Heart right ventricle (tissue), 16 donors: ENCODE results near the gene ITGA7. TPM values are rescaled to one million over a fixed set of nuclear protein-coding genes. Genes with fewer than 3 reads are reported as not detected.

ENCODE experiments used
- ATAC-seq, 8 donors: fragments of 200-7000 bp; cut with Tn5 transposase; one replicate each; pipeline ENCODE4 v1.9.1; 2020; ENCODE audit warnings: mild to moderate bottlenecking in 8 of 8, moderate library complexity in 8 of 8, moderate number of reproducible peaks in 1 of 8
- DNase-seq, 2 donors: peaks; one replicate each; pipeline ENCODE4 v3.0.0-alpha.2; 2020
- H3K27ac ChIP-seq, 10 donors: fragments of 200-600 bp; sonication (generic) in 2 of 10; one replicate each; pipeline versions ENCODE4 v1.5.0 to v1.8.0; 2020 to 2022; ENCODE audit warnings: mild to moderate bottlenecking in 3 of 10
- H3K27me3 ChIP-seq, 7 donors: fragments of 200-600 bp; one replicate each; pipeline ENCODE4 v1.8.0; 2021 to 2022; ENCODE audit warnings: mild to moderate bottlenecking in 2 of 7
- H3K36me3 ChIP-seq, 9 donors: fragments of 200-600 bp; sonication (generic) in 1 of 9; one replicate each; pipeline versions ENCODE4 v1.5.0 to v1.8.0; 2020 to 2022; ENCODE audit warnings: mild to moderate bottlenecking in 2 of 9
- H3K4me1 ChIP-seq, 9 donors: fragments of 200-600 bp; sonication (generic) in 1 of 9; one replicate each; pipeline versions ENCODE4 v1.5.0 to v1.8.0; 2020 to 2022; ENCODE audit warnings: mild to moderate bottlenecking in 4 of 9
- H3K4me3 ChIP-seq, 10 donors: fragments of 200-600 bp; sonication (generic) in 2 of 10; one replicate each; pipeline versions ENCODE4 v1.5.0 to v1.8.0; 2020 to 2022; ENCODE audit warnings: mild to moderate bottlenecking in 7 of 10, moderate library complexity in 2 of 10
- H3K9me3 ChIP-seq, 11 donors: fragments of 200-600 bp in 10 of 11; sonication (generic) in 2 of 11; one replicate each; pipeline versions ENCODE4 v1.5.0 to v1.8.0; 2013 to 2022; ENCODE audit warnings: mild to moderate bottlenecking in 2 of 11, control low read depth in 1 of 11, moderate library complexity in 1 of 11
- CTCF ChIP-seq, 9 donors: fragments of 200-600 bp; sonication (generic) in 2 of 9; IDR thresholded peaks; one replicate each; pipeline versions ENCODE4 v1.5.0 to v1.8.0; 2021 to 2022; ENCODE audit warnings: antibody characterized with exemption in 9 of 9, mild to moderate bottlenecking in 5 of 9, moderate library complexity in 1 of 9
- WGBS, 2 donors: extraction: QIAGEN DNeasy Blood & Tissue Kit; methylation state at CpG; one replicate each; pipeline ENCODE4 v1.1.7; 2013; ENCODE audit warnings: inconsistent platforms in 1 of 2; 5-methylcytosine and 5-hydroxymethylcytosine counted together
- intact Hi-C, 10 donors: fragments of 100-400 bp; cut with DNase I; formaldehyde crosslinking; loops; one replicate each; pipeline versions ENCODE4 v1.11.1 to v1.14.2; 2022
- polyA plus RNA-seq, 2 donors: library from polyadenylated mRNA; stranded (reverse); fragments of 200-250 nt; gene quantifications; one replicate each; pipeline ENCODE4 v1.2.3, GENCODE V29; 2013
- total RNA-seq, 10 donors: library from RNA; stranded (reverse); fragmentation: NEBNext Ultra II Directional in 3 of 10; extraction: Animal tissue kit (Norgen Biotek cat#: 25700) in 3 of 10; gene quantifications; one replicate each; pipeline versions ENCODE4 v1.2.1 to v1.2.4, GENCODE V29; 2021 to 2023
- donor health status: Arrhythmogenic right ventricular cardiomyopathy.
- donor health status: ischemic (EF 13 %, LVEDD 7.1; RV severe dilation, severe dysfunction).
- donor health status: healthy with polysubstance abuse.
- donor health status: DM: no; HTN: yes; CAD: no.
- donor health status: DM: no; HTN: no; CAD: no.
- donor health status: ischemic (EF 25% LVEDD 6.9; RV normal size, moderate dysfunction).
- donor health status: ischemic (EF 25% LVEDD 5.7; RV mildly dilated, moderate dysfunction).
- donor health status: healthy.
- donor health status: DM: yes; HTN: yes; CAD: no.
- donor health status: Ischemic cardiomyopathy.
- donor health status: ischemic (EF 35%, LVEDD 5.7; RV mildly dilated, moderate dysfunction).
- donor health status: nonischemic (EF 11% LVEDD 7.7; RV severe dilation, severe dysfunction).
- donor health status: DM: yes; HTN: yes; CAD: no.
- donor health status: PGD.
- donor health status: ischemic (EF 29% LVEDD 5.4; RV normal size, mild dysfunction).
- donor health status: nonischemic (EF 23%, LVEDD 6.1; RV moderate dilation, normal function).

Gene ITGA7
- total and polyA plus RNA-seq, 12 donors, result 247 to 750 (median 502) TPM

DNA sequence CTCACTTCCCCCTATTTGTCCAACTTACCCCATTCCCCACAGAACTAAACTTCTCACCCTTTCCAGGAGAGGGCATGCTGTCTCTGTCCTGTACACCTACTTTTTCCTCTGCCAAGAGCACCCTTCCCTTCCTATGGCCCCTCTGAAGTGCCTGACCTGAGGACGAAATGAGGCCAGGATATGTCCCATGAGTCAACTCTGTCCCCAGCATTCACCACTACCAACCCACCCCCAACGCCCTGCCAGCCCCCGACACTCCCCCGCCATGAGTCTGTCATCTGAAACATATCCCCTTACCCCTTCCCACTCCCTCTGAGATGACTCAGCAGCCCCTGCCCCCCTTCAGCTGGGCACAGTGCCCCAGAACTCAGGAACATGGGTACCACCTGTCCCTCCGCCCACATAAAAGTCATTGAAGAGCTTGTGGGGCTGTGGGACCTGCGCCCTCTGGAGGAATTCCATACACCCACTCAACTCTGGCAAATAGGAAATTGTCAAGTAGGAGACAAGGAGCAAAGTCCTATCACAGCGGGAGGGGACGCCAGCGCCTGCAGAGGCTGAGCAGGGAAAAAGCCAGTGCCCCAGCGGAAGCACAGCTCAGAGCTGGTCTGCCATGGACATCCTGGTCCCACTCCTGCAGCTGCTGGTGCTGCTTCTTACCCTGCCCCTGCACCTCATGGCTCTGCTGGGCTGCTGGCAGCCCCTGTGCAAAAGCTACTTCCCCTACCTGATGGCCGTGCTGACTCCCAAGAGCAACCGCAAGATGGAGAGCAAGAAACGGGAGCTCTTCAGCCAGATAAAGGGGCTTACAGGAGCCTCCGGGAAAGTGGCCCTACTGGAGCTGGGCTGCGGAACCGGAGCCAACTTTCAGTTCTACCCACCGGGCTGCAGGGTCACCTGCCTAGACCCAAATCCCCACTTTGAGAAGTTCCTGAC, 26.3 kb downstream of the ITGA7 start:
- Histone ChIP-seq H3K4me1 (peaks cover 0 to 27% (median 14%) of the 10 kb centered on the region in 9 donors), H3K4me3 (peak overlapping the region; percentile 14 to 52 (median 39)), H3K36me3 (peaks cover 0 to 20% (median 0%) of the 10 kb centered on the region in 9 donors), H3K27ac (peak overlapping the region; percentile 0 to 79 (median 55)), H3K27me3 (no peaks in the 10 kb centered on the region), H3K9me3 (no peaks in the 10 kb centered on the region)
- peak; percentile 65 to 67 for DNase-seq
- peak; percentile 74 to 88 (median 80) for ATAC-seq
- WGBS, 2 donors, result 9 to 12% methylated on average over 17 of the region's 17 CpGs
- intact Hi-C loops, result loop anchor here in 8 of 10 donors (2.0 to 5.0 kb wide), 5 partner anchors 21 to 56 kb away; partner anchors contain the start of genes RDH5 (in 7 of the 8) and CD63 (in 1 of the 8)
- peak in 8 of 9 donors; percentile 2 to 46 (median 32) for TF ChIP-seq CTCF (IDR thresholded peaks at IDR 0.05)

DNA sequence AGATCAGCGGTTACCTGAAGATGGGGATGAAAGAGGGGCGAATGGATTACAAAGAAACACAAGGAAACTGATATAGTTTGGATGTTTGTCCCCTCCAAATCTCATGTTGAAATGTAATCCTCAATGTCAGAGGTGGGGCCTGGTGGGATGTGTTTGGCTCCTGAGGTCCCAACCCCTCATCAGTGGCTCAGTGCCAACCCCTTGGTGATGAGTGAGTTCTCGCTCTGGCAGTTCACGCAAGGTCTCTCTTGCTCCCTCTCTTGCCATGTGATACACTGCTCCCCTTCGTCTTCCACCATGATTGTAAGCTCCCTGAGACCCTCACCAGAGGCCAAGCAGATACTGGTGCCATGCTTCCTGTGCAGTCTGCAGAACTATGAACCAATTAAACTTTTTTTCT, 28.0 kb downstream of the ITGA7 start:
- Histone ChIP-seq H3K9me3 (no peaks in the 10 kb centered on the region), H3K36me3 (peaks cover 0 to 3% (median 0%) of the 10 kb centered on the region in 9 donors), H3K4me1 (peaks cover 0 to 43% (median 14%) of the 10 kb centered on the region in 9 donors), H3K27me3 (no peaks in the 10 kb centered on the region), H3K27ac (no peak overlapping the region), H3K4me3 (no peak overlapping the region)
- 84 to 89% methylated on average over 5 of the region's 5 CpGs for WGBS, 2 donors
- DNase-seq (no peak), ATAC-seq (no peak)
- no peak for TF ChIP-seq CTCF (IDR thresholded peaks at IDR 0.05)
- intact Hi-C loops, result loop anchor here in 7 of 10 donors (2.0 to 5.0 kb wide), 5 partner anchors 23 to 58 kb away; partner anchors contain the start of genes RDH5 (in 6 of the 7) and CD63 (in 1 of the 7)

DNA sequence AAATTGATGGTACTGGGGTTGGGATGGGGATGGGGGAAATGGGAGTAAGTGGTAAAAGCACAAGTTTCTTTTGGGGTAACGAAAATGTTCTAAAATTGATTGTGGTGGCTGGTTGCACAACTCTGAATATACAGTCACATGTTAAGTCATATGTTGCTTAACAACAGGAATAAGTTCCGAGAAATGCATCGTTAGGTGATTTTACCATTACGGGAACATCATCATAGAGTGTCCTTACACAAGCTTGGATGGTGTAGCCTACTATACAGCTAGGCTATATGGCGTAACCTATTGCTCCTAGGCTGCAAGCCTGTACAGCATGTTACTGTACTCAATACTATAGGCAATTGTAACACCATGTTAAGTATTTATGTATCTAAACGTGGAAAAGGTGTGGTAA, 31.0 kb downstream of the ITGA7 start:
- 66 to 67% methylated on average over 6 of the region's 6 CpGs for WGBS, 2 donors
- Histone ChIP-seq H3K4me3 (no peak overlapping the region), H3K27ac (peak overlapping the region in 1 of 10 donors; percentile 45), H3K9me3 (no peaks in the 10 kb centered on the region), H3K27me3 (no peaks in the 10 kb centered on the region), H3K36me3 (no peaks in the 10 kb centered on the region), H3K4me1 (peaks cover 0 to 48% (median 6%) of the 10 kb centered on the region in 9 donors)
- DNase-seq (no peak), ATAC-seq (peak in 1 of 8 donors; percentile 14)
- intact Hi-C loops, result no loop called here
- no peak for TF ChIP-seq CTCF (IDR thresholded peaks at IDR 0.05)

GRCh38 chr12:55675666-55676065, 32.0 kb downstream of the ITGA7 start:
- Histone ChIP-seq H3K4me1 (peaks cover 0 to 37% (median 0%) of the 10 kb centered on the region in 9 donors), H3K4me3 (no peak overlapping the region), H3K27me3 (no peaks in the 10 kb centered on the region), H3K27ac (peak overlapping the region in 1 of 10 donors; percentile 45), H3K36me3 (no peaks in the 10 kb centered on the region), H3K9me3 (no peaks in the 10 kb centered on the region)
- no peak for ATAC-seq
- no peak for TF ChIP-seq CTCF (IDR thresholded peaks at IDR 0.05)
- WGBS, 2 donors, result 81 to 89% methylated on average over 8 of the region's 8 CpGs
- no peak for DNase-seq
- intact Hi-C loops, result no loop called here
